NCI-H524 treated with DMSO at 0.1 percent for 48 hours (cell line): Measurements from ENCODE around the gene SHB.

Experiments used
- DNase-seq: peaks from one replicate; lab custom pipeline; 2025; lab: John Stamatoyannopoulos, UW

The SHB gene

DNA sequence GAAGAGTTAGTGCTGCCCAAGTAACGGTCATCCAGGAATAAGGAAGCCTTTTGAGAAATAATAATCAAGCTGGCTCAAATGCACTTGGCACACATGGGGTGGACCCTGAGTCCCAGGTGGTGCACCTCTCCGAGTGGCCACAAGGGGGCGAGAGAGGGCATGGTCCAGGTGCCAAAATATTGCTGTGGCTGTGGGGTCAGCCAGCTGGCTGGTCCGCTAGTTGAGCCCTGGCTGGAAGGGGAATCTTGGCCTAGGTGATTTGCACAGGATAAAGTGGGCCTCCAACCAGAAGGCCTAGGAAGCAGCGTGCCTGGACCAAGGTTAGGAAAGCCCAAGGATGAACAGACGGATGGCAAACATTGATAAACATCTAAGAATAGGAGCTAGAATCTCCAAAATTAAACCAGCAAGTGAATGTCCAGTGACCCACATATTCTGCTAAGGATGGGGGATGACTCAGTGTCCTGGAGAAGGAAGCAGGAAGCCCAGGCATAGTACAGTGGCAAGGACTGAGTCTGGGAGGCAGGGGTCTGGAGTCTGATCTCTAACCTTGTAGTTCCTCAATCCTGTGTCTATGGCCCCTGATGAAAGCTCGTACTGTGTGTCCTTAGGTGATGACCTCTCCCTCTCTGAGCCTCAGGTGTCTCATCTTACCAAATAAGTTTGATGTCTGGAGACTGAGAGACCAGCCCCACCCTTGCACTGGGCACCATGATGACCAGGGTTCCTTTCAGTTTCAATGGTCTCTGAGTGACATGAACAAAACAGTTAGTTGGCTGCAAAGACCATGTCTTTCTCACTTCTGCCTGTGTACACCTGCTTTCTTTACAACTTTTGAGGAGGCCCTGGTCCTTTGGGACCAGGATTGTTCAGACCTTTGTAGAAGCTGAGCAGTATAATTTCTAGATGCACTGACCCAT lies 19.2 kb upstream of the SHB start:
- no peak for DNase-seq

GRCh38 chr9:38086496-38086895 lies 17.5 kb upstream of the SHB start:
- no peak for DNase-seq

GRCh38 chr9:38085308-38085707 lies 16.3 kb upstream of the SHB start:
- no peak for DNase-seq

- no peak for DNase-seq
Measured at GRCh38 chr9:38084556-38084880, 15.5 kb upstream of the SHB start.

DNA sequence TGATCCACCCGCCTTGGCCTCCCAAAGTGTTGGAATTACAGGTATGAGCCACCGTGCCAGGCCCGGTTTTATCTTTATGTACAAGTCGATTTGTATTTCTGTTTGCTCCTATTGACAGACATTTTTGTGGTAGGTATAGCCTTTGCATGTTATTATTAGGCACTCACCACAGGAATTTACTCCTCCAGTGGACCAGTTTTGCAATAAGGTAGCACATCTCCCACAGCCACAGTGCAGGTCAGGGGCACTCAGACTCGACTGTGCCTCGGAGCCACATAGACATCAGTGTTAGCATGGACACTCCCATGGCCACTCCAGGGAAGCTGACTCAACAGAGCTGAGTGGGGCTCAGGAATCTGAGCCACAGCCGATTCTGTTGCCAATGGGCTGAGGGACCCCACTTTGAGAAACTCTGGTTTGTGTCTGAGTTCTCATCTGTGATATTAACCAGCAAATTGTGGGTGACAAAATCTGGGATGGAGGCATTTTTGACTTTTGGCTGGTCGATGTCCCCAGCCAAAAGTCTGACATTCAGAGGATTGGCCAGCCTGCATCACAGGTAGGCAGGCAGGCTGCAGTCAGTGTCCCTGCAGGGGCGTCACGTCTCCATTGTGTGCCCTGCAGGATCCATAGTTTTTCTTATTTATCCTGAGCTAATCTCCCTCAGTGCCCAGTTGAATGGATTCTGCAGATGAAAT lies 15.0 kb upstream of the SHB start:
- no peak for DNase-seq

GRCh38 chr9:38082446-38083287 lies 13.6 kb upstream of the SHB start:
- DNase-seq = no peak

GRCh38 chr9:38081356-38082108 lies 12.5 kb upstream of the SHB start:
- no peak for DNase-seq

- peak; percentile 88 for DNase-seq
Measured at GRCh38 chr9:38079461-38080031, 10.5 kb upstream of the SHB start.

- DNase-seq = no peak
Measured at GRCh38 chr9:38075272-38075671, 6.2 kb upstream of the SHB start.

- DNase-seq = no peak
Measured at GRCh38 chr9:38074441-38074961, 5.5 kb upstream of the SHB start.

DNA sequence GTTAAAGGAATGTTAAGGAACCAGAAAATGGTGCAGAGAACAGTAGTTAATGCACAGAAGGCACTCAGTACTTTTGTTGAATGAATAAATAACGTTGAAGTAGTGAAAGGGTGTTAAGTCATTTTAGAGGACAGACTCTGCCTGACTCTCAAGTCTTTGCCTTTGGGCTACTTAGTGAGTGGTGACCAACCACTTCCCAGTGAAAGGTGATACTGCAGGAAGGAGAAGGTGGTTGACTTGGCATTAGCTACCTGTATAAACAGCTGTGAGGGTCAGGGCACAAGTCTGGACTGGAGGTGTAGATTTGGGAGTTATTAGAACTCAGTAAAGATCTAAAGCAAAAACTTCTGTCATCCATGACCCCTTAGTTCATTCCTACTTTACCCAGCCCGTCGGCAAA lies 4.9 kb upstream of the SHB start:
- DNase-seq = no peak

DNA sequence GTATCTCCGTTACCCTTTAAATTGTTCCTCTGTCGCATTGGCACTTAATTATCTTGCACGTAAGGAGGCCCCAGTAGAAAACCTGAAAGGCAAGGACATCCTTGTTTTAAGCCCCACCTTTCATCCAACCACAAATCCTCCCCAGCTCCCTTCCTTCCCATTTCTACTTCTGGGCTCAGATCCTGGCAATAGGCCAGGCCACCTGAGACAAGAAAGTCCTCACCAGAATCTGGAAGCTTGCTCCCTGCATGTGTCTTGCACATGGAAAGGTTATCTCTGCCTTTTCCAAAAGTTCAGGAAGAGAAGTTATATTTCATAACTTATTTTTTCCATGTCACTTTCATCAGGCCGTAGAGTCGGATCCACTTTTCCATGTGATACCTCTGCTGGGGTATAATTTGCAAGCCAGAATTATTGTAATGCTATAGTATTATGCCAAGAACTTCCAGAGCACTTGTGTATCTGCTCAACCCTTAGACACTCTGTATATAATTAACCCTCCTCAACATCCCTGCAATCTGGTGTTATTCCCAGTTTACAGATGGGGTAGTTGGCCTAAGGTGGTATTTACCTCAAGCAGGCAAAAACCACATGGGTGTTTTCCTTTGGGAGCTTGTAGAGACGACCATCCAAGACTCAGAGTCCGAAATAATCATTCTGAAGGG lies 2.6 kb upstream of the SHB start:
- DNase-seq = no peak

GRCh38 chr9:38067859-38068681 lies 957 bp downstream of the SHB start:
- no peak for DNase-seq

DNA sequence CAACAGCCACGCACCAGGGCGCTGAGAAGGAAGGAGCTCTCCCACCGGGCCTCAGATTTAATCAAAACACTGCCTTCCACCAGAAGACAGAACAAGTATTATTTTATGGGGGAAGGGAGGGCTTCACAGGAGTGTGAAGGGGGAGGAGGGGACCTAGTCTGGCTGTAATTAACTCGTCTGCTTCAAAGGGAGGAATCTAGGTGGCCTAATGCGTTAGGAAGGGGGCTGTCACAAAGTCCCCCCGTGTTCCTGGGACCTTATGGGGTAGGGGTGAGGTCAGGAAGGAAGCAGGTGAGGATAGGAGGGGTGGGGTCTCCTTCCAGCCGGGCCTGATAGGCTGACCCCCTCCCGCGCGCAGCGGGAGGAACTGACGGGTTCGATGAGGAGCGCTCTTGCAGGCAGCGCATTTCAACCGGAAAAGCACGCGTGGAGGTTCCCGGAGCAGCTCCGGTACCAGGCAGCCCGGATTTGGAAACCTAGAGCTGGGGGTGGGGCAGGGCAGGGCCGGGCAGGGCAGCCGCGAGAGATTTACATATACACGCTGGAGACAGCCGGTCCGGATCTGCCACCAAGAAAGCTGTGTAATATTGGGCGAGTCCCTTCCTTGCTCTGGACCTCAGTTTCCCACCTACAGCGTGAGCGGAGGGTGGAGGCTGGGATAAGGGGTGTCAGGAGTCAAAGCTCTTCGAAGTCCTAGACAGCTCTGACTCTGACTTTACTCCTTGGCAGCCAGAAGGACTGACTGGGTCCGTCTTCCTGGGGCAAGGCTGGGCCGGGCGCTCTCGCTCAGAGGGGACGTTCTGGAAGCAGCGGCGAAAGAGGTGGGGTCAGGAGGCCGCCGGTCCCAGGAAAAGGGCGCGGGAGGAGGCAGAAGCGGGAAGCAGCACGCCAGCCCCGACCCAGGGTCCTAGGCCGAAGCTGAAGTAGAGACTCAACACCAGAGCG lies 1.8 kb downstream of the SHB start:
- DNase-seq = no peak

- DNase-seq = no peak
Measured at GRCh38 chr9:38066197-38066913, 2.7 kb downstream of the SHB start.

- DNase-seq = no peak
Measured at GRCh38 chr9:38065369-38066075, 3.5 kb downstream of the SHB start.

- DNase-seq = no peak
Measured at GRCh38 chr9:38064842-38065368, 4.1 kb downstream of the SHB start.
